ELR (cell line): ENCODE results near the gene ARRB1.
"Not testable (repeated sequence)": the region's sequence is repeated elsewhere in the genome, so short reads cannot be mapped to it uniquely, and the experiment has no call there.

Experiments
- DNase-seq: peaks from one replicate; pipeline ENCODE4 v3.0.0-alpha.2; 2015; ENCODE audit warnings: low read depth

ARRB1 gene

DNA sequence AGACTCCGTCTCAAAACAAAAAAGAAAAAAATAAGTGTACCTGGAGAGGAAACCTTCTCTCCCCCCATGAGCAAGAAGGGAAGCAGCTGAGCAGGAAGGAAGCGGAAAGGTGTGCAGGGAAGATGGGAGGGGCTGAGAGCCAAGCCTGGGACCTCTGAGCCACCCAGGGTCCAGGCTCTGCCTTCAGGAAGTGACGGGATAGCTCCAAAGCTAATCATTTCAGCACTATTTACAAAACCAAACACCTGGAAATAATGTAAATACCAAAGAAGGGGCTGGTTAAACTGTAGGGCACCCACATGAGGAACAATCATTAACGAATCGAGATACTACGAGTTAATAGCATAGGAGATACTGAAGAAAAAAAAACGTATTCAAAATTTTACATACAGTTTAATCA, 27.9 kb downstream of the ARRB1 start:
- no peak for DNase-seq

DNA sequence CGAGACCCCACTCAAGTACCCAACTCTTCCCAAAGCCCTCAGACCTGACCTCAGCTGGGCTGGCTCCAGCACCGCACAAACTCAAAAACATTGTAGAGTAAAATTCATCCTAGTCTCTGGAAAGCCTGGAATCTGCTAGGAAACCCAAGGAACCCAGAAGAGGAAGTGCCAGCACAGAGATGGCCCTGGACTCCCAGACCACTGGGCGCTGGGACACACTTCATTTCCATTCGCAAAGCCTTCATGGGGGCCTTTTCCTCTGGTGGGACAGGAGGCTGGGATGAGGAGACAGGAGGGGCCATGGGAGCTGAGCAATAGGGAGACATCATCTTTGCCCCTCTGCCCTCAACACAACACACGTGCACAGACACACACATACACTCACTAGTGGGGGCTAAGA, 30.8 kb downstream of the ARRB1 start:
- no peak for DNase-seq

DNA sequence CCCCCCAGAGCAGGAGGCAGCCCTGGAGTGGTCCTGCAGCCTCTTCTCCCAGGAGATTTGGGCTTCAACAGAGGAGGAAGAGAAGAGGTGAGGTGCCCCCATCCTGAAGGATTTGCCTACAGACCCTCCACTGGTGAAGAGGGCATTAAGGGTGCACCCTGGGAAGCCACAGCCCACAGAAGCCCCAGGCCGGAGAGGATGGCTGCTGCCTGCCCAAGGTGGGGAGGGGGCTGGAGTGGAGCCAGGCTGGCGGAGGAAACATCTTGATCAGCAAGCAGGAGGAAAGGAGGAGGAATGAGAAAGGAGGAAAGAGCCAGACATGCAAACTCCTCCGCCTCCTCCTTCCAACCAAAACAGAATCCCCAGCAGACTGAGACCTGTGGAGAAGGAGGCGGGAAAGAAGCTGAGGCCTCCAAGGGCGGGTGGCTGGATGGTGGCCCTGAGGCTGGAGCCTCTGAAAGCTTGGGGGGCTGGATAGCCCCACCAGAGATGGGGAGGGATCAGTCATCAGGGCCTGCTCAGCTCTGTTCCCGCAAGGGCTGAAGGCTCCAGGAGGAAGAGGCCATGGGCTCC, 31.3 kb downstream of the ARRB1 start:
- no peak for DNase-seq

DNA sequence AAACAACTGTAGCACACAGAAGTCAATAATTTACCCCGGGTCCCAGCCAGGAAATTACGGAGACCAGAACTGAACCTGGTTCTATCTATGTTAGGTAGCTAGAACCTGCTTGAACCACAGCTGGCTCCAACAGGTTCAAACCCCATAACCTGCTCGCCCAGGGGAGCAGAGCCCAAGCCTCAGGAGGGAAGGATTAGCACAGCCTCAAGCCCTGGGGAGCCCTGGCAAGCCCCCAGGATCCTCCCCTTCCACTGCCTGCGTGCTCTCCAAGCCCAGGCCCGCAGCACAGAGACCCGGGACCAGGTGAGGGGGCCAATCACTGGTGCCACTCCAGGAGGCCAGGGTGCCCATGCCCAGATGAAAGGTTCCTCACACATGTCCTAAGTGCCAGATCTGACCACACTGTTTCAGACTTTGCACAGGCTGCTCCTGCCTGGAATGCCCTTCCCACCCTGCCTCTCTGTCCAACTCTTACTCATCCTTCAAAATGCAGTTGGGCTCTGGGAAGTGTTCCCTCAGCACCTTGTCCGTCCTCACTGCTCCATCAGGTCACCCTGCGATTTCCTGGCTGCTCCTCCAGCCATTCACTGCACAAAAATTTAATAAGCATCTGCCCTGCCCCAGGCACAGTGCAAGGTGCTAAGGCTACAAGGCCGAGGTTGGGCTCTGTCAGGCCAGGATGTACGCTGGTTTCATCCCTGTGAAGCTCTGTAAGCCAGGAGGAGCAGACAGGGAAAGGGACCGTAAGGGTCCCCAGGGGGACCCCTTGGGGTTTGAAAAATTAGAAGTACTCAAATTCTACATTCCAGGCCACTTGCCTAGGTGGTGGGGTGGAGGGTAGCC, 32.2 kb downstream of the ARRB1 start:
- DNase-seq: no peak

DNA sequence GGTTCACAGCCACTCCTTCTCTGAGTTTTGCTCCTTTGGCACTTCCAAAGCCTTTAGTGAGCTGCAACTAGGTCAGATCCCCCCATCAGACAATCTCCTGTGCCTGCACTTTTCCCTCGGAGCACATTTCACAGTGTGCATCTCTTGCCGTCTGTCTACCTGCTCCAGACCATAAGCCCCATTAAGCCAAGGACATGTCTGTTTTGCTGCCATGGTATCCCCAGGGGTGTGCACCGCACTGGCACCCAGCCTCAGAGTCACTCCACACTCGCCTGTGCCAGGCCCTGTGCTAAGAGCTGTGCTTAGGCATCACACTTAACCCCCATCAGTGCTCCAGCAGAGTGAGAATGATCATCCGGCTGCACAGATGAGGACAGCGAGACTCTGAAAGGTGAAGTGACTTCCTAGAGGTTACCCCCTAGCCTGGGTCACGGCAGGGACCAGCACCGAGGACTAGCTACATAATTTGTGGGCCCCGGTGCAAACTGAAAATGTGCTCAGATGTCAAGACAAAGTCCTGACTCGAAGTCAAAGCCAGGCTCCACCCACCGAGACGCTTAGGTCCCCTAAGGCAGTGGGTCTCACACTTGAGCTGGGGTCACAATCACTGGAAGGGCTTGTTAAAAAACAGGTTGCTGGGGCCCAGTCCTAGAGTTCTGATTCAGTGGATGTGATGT, 33.9 kb downstream of the ARRB1 start:
- DNase-seq: no peak

DNA sequence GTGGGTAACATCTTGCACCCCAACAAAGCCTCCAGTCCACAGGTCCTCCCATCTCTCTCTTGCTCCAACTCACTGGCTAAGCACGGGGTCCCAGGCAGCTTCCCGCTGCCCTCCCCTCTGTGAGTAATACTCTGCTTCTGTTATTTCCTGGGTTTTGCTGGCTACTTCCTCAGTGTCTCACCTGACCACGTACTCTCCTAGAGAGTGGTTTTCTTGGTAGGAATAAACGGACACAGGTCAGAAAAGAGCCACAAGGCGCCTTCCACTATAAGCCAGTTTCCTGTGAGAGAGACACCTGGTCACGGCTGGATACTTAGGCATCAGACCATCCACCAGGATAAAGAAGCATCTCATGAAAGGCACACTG, 36.0 kb downstream of the ARRB1 start:
- no peak for DNase-seq

DNA sequence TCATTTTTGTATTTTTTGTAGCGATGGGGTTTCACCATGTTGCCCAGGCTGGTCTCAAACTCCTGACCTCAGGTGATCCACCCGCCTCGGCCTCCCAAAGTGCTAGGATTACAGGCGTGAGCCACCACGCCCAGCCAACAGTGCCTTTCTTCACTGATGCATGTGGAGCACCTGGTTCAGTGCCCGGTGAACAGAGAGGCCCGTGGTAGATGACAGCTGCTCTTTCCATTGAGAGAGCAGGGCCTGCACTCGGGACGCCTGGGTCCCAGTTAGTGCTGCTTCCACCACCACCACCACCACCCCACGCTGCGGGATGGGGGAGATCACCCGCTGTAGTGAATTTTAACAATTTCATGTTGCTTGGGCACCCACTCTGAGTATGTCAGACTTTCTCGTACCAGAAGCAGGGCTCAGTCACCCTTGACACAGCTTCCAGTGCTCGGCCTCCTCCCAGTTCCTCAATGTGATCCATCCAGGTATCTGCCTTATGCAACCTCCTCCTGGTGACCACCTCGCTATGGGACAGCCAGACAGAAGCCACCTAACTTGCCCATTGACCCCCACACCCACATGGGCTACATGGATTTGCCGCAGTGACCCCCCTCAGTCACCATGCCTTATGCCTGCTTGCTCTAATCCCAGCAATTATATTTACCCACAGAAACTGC, 36.6 kb downstream of the ARRB1 start:
- no peak for DNase-seq

DNA sequence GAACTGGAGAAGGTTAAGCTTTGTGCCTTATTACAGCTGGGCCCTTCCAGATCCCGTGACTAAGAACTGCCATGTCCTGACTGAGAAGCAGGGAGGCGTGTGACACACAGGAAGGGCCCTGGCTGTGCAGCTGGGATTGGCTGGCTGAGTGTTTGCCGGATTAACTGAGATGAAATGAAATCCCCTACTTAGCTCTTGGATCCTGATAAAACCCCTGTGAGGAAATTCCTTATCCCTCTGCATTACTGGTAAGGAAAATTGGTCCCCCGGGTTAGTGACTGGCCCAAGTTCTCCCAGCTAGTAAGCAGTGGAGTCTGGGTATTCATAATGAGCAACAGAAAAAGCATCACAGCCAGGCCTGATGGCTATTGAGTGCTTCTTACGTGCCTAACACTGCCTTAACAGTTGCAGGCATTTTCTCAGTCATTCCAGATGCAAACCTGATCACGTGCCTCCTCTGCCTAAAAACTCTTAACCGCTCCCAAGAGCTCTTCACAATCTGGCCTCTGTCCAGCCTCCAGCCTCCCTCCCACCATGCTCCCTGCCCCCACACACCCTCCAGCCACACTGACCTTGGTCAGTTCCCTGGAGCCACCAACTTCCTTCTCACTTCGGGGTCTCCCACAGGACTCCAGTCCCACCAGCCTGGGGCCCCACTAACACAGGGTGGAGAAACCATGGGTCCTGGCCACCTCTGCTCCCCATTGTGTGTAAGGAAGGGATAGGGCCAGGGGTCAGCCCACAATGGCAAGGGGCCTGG, 37.8 kb downstream of the ARRB1 start:
- DNase-seq: peak; percentile 76

DNA sequence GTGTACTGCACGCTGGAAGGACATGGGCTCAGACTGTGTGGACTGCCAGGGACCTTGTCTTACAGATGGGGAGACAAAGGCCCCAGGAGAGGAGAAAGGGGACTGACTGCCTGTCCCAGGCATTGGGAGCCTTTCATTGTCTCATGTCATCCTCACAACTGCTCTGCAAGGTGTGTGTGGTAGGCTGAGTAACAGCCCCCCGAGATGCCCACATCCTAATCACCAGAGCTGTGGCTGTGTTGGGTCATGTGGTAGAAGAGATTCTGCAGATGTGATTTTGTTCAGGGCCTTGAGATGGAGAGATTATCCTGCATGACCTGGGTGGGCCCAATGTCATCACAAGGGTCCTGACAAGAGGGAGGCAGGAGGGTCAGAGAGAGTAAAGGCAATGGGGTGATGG, 39.1 kb downstream of the ARRB1 start:
- DNase-seq: no peak

DNA sequence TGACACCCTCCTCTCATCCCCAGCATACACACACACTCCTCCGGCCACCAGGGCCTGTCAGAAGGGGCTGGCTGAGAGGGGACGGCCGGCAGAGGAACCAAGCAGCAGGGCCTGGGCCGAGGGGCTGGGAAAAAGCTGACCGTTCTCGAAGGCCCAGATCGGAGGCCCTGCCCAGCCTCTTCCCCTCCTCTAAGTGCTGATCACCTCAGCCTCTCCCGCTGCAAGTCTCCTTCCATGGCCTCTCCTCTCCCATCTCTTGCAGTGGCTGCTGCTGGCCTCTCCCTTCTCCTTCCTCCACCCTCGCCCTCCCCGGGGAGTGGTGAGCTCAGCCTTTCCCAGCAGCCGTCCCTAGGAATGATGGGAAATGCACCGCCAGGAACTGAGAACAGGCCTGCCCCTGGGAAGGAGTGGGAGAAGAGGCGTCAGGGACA, 39.6 kb downstream of the ARRB1 start:
- DNase-seq: no peak

DNA sequence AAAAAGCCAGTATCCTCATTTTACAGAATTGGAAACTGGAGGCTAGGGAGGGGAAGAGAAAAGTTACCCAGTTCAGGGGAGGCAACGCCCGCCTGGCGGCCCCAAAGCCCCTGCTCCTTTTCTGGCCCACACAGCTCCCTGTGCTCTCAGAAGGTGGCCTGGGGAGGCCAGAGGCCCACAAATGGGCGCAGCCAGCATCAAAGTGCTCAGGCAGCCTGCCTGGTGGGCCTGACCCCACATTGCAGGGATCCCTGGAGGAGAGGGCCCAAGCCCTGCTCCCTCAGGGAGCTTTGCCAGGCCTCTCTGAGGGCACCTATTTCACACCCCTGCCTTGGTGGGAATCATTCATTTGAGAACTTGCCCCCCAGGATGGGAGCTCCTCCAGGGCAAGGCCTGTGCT, 42.5 kb downstream of the ARRB1 start:
- no peak for DNase-seq

DNA sequence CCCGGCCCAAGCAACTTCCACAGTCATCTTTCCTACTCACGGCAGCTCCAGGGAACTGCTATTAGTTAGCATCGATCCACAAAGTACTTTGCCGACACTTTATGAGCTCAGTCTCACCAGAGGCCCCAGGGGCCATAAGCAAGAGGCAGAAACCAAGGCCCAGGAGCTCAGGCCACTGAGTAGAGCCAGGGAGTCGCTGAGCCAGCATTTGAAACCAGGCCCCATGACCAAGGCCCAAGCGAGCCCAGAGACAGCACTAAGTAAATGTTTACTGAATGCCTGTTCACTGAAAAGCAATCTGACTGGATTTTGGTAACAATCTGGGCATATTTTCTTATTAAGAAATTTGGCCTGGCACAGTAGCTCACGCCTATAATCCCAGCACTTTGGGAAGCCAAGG, 43.3 kb downstream of the ARRB1 start:
- DNase-seq: no peak

DNA sequence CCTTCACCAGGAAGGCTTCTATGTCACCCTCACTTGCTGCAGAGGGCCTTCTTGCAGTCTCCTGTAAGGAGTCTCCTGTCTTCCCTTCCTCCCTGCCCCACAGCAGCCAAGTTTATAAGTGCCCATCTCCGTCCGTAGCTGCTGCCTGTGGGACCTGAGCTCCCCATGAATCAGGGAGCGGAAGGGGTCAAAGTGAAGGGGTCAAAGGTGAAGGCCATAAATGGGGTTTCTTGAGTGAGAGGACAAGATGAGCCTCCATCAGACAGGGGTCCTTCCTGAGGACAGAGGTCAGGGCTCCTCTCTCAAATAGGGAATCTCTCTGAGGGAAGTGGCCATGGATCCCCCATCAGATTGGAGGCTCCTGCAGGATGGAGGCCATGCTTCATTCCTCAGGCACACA, 44.4 kb downstream of the ARRB1 start:
- no peak for DNase-seq

DNA sequence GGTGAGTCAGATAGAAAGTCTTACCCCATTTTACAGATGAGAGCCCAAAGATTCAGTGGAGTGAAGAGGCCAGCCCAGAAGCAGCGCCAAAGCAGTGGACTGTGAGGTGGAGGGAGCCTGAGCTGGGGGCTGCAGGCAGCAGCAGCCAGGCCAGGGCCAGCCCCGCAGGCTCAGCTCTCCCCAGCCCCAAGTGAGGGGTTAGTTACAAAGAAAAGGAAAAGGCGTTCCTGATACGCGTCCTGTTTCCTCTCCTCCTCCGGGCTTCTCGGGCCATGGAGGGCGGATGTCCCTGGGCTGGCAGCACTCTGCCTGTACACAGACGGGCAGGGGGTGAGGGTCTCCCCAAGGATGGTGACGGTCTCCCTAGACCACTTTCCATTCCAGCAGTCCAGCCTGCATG, 44.9 kb downstream of the ARRB1 start:
- DNase-seq: no peak

DNA sequence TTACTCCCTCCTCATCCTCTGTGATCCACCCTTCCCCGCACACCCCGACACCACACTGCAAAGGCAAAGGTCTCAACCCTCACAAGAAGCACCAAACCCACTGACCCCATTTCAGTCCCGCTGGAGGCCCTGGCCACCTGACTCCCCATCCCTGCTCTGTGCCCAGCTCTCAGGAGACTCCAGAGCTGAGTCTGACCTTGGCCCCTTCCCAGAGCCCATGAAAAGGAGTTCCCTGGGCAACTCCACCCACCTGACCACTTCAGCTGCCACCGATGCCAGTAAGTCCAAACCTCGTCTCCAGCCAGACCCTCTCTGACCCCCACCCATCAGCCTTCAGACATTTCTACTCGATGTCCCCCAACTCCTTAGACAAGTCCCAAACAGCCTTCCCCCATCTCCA, 45.5 kb downstream of the ARRB1 start:
- DNase-seq: no peak

DNA sequence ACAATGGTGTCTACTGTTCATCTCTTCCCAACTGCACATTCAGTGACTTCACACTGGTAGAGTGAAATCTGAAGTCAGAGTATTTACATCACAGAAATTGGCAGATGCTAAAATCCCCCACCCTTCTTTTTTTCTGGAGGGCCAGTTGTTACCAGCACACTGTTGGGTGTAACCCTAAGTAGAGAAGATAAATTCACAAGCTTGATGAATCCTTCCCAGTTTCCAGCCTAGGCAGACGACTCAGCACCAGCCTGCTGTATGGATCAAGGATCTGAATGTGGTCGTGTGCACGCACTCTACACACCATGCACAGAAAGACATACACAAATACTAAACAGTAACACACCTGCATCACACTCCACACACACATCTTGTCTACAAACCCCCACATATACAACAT, 46.0 kb downstream of the ARRB1 start:
- no peak for DNase-seq

DNA sequence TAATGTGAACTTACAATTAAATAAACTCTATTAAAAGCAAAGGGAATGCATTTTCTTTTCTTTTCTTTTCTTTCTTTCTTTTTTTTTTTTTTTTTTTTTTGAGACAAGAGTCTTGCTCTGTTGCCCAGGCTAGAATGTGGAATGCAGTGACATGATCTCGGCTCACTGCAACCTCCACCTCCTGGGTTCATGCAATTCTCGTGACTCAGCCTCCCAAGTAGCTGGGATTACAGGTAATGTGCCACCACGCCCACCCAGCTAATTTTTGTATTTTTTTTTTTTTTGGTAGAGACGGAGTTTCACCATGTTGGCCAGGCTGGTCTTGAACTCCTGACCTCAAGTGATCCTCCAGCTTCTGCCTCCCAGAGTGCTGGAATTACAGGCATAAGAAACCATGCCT, 46.5 kb downstream of the ARRB1 start:
- not testable (repeated sequence) for DNase-seq

DNA sequence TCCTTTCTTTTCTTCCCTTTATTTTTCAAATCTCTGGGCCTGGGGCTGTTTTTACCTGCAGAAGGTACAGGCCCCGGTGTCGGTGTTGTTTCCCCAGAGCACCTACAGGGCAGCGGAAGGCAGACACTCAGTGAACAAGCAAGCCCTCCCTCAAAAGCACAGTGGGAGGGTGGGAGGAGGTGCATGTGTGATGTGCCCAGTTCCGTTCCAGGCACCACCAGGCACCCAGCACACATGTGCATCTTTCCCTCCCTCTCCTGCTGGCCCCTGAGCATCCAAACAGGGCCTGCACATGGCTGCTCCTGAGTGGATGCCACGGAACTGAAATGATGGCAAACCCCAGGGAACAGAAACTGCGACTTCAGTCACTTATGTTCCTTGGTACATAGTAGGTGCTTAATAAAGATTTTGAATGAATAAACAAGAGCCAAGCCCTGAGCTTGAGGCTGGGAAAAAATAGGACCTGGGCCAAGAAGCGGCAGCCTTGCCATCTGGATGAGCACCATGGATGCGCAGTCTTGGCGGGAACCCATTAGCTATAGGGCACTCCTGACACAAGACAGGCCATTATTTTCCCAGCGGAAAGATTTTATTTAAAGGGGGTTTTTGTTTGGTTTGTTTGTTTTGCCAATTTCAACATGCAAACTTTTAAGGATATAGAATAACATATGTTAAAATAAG, 47.8 kb downstream of the ARRB1 start:
- no peak for DNase-seq

DNA sequence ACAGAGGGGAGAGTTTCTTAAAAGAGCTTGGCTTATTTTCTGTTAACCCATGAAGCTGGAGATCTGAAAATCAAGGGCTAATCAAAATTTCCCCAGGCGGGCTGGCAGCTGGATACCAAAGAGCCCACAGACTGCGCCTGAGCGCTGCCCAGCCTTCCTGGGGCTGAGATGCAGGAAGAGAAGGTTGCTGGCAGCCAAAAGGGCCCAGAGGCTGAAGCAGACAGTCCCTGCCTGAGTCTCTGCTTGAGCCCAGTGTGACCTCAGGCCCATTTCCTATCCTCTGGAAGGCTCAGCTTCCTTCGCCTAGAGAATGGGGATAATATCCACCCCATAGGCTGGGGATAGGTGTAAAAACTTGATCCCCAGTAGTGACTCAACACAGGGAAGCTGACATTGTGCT, 49.1 kb downstream of the ARRB1 start:
- no peak for DNase-seq

DNA sequence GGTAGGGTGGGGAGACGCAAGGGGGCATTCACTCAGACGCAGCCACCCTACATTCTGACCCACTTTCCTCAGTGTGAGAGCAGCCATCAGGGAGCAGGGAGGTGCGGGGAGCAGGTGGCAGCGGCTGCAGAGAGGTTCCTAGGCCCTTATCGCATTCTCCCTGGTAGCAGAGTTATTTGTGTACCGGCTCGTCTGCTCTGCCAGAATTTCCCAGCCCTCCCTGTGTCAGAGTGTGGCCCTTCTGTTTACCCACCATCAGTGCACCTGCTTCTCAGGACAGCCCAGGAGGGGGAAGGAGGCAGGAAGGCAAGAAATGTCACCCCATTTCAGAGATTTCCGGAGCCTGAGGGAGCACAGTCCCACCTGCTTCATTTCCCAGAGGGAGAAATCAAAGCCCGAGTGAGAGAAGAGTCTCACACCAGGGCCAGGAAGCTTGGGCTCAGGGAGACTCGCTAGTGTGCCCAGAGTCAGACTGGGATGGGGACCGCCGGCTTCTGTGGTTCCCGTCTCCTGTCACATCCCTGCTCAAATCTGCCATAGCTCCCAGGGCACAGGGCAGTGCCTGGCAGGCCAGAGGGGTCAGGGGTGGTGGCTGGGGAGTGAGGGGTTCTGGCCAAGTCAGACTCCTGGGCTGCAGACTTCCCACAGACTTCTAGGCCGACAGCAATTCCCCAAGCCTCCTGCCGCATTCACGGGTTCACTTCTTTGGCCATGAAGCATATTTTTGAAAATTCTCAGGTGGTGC, 49.7 kb downstream of the ARRB1 start:
- DNase-seq: no peak

DNA sequence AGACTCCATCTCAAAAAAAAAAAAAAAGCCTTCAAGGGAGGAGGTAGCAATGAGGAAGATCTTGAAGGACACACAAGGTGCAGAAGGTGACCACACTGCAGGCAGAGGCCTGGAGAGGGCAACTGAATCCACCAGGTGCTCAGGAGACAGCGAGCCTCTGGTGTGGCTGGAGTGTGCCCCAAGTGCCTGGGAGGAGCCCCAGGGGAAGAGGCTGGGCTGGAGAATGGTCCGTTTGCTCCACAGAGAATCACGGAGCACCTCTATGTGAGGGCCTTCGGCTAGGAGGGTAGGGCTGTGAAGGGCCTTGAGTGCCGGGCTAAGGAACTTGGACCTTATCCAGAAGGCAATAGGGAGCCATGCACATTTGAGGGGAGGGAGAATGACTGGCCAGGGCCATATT, 50.3 kb downstream of the ARRB1 start:
- DNase-seq: no peak
